DMS153 (cell line): Measurements from ENCODE around the gene TOPAZ1.

ENCODE experiments used
- DNase-seq: peaks from one replicate; lab custom pipeline; 2025; lab: John Stamatoyannopoulos, UW

Gene TOPAZ1

DNA sequence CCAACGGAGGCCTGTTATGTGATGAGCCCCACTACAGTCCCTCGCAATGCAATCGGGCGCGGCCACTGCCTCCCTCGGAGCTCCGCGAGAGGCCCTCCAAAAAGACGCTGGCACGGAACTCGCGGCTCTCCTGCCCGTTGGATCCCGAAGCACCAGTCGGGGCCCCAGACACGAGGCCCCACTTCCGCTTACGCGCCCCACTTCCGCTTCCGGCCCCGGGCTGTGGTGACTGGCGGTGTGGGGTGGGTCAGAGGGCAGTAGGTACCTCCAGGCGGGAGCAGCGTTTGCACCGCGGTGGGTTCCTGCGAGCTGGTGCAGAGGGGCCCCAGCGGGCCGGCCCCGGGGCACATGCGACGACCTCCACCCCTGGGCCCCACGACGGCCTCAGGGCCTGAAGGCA is at the start of gene TOPAZ1:
TOPAZ1 (plus strand) TSS at position 181 of the 400 bp plus-strand sequence; CDS start at position 349, 168 bp downstream.
- no peak for DNase-seq

DNA sequence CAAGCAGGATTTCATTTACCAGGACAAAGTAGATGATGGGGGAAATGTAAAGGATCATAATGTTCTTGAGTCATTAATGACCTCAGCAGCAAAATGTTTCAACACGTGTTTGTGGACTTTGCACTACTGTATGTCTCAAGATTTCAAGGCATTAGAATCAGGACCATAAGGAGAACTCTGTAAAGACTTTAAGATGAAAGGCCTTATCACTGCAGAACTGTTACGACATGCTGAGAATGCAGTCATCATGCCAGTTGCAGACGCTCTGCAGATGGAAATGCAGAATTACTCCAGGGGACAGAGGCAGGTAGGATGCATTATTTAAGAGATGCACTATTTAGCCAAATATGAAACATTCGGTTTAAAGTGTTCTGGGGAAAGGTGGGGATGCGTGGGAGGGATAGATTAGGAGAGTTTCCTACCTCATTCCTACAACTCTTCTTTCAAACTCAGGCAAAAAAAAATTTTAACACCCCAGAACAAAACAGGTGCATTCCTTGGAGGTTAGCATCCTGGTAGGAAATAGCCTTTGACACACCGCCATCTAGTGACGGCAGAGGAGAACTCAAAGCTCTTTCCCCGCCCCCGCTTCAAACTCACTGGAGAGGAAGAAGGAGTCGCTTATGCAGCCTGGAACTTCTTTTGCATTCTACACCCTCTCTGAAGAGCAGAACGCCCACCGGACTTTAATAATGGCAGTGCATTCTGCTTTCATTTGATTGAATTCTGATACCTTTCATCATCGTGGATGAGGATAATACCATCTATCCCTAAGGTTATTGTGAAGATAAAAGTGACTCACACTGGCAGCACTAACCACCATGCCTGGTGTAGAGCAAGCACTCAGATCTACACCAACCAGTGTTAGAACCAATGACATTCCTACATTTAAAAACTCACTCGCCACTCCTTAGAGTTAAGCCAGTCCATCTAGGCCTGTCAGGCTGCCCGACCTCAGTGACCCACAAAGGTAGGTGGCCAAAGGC is 43.1 kb upstream of the TOPAZ1 start:
- no peak for DNase-seq

DNA sequence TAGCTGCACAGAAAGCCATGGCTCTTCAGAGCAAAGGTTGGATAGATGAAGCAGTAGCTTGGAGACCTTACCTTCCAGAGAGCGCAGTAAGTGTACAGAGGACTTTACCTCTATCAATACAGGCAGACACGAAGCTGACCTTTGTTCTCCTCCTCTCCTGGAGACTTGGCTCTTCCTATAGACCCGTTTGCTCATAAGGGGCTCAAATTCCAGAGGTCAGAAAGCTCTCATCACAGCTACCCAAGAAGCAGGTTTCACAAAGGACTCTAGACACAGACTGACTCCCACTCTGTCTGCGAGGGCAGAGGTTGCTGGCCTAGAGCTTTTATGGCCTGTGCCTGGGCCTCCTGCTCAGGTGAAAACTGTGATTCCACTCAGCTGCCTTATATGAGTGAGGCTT is 35.4 kb upstream of the TOPAZ1 start:
- no peak for DNase-seq

DNA sequence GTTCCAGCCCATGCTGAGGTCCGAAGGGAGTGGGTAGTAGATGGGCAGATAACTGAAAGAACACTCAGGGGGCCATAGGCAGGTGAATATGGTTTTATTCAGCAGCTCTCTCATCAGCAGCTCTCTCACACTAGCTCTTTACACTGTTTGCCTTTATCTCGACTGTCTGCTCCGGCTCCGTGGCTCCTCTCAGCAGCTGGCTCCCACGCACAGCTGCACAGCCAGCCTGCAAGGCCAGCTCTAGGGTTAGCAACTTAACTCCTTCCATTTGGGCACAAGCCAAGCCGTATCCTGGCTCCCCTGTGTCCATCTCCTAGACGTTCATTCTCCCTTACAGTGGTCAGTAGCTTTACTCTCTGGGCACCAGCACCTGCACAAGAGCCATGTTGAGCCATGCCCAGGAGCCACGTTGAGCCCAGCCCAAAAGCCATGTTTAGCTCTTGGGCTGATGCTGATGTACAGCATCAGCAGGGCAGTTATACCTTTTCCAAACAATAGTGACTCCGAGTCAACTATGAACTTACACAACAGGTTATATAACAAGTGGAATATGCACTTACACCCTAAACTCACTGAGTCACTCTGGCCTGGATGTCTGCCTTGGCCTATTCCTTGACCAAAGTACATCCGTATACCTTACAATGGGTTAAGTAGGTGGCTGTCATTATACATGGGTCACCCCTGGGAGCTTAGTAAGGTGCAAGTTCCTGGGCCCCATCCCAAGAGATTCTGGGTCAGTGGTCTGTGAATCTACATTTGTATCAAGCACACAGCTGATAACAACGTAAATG is 34.6 kb upstream of the TOPAZ1 start:
- DNase-seq = no peak

DNA sequence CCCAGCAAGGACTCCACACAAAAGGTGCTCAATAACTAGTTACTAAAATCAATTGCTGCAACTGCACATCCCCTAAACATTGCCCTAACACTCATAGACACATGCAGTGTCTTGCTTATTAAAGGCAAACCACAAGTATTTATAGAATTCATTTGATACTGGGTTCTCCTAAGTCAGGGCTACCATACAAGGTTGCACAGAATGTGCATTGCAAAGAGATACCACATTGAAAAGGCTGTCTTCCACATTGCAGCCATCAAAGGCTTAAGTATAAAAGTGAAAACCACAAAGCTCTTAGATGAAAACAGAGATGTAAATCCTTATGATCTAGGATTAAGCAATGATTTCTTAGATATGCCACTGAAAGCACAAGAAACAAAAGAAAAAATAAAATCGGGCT is 33.6 kb upstream of the TOPAZ1 start:
- DNase-seq = no peak

DNA sequence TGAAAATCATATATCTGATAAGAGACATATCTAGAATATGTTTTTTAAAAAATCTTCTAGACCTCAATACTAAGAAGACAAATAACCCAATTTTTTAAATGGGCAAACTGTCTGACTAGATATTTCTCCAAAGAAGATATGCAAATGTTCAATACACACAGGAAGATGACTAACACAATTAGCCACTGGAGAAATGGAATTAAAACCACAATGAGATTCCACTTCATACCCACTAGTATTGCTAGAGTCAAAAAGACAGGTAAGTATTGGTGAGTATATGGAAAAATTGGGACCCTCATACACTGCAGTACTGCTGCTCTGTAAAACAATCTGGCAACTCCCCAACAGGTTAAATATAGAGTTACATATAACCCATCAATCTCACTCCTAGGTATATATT is 33.1 kb upstream of the TOPAZ1 start:
- no peak for DNase-seq

DNA sequence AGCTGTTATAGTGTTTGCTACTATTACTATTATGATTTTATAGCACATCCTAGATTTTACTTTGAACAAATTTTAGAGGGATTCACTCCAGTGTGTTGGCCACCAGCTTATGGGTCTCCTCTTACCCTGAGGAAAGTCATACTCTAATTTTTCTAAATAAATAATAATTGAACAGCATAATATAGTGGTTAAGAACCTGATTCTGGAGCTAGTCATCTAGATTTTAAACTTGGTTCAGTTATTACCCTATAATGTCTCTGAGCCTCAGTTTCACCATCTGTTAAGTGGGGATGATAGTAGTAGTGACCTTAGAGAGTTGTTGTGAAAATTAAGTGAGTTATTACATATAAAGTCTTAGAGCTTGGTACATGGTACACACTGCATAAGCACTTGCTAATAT is 30.7 kb upstream of the TOPAZ1 start:
- no peak for DNase-seq

DNA sequence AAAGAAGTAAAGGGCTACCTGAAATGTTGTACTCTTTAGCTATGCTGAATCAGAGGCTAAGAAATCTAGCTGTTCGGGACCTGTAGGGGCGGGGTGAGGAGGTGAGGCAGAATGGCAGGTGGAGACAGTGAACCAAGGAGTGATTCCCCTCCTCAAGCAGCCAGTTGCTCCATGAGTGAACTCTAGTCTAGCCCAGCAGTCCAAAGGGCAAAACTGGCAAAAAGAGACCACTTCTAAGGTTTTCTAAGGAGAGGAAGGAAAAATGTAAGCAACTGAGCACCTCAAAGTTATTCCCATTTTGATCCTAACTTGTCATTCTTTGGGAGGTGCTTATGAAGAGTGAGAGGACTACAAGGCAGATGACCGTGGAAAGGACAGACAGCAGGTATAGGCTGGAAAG is 19.3 kb upstream of the TOPAZ1 start:
- no peak for DNase-seq

DNA sequence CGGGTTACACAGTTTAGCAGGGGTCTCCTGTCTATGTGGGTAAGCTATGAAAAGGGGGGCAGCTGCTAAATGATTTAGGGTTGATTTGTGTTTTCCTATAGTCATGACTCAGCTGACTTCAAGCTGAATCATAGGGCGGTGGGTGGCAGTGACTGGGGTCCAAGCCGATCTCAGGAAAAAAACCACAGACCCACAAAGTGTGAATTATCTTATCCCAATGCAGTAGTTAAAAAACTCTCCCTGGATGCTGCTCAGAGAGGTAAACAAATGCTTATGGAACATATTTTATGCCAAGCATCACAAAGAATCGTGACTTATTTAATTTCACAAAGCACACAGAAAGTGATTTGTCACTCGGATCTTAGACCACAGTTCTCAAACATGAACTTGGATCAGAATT is 18.4 kb upstream of the TOPAZ1 start:
- no peak for DNase-seq

DNA sequence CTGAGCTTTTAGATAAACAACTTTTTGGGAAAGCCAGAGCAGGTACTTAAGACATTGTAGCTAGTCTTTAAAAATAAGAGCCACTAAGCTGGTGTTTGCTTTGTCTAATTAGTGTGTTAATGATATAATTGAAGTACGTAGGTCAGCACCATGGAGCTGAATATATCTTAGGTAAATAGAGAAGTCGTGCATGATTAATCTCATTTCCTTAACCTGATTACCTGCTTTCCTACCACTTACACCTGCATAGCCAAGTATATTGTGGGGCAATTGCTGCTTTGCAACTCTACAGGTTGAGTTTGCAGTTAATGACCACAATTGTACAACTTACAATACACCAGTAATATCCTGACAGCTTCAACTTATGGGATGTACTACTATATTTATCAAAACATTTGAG is 17.6 kb upstream of the TOPAZ1 start:
- DNase-seq = no peak

DNA sequence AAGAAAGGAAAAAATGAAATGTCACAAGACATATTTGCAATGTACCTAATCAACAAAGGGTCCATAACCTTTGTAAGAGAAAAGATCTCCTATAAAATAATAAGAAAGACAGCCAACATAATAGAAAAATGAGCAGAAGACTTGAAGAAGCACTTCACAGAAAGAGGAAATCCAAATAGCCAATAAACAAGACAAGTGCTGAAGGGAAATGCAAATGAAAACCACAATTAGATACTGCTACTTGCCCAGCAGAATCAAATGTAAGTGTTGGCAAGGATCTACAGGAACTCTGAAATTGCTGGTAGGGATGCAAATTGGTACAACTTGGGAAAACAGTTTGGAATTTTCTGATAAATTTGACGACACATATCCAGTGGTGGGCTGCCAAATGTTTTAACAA is 15.1 kb upstream of the TOPAZ1 start:
- DNase-seq = no peak

DNA sequence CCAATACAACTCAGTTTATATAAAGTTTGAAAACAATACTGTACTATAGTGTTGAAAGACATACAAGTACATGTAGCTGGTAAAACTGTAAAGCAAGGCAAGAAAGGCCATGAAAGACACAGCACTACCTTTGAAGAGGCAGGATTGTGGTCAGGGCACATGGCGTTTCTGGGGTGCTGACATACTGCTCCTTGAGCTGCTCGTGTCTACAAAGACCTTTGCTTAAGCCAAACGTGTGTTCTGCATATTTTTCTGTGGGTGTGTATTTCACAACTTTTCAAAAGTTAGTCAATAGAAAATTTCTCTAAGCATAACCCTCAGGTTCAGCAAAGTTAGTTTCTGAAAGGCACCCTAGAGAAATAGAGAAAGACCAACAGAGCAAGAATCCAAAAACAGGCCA is 14.1 kb upstream of the TOPAZ1 start:
- DNase-seq = no peak

DNA sequence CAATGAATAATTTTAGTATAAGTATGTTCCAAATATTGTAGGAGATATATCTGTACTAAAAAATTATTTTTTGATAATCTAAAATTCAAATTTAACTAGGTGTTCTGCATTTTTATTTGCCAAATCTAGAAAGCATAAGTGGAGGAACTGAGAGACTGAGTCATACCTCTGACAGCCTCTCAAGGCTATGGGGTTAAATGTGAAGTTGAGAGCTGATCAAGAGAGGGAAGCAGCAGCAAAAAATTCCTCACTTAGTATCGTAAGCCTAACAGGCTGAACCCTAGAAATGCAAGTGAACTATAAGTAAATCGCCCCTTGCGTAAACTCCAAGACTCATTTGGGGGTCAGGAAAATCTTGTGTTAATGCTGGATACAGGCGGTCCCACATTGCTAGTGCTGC is 12.8 kb upstream of the TOPAZ1 start:
- DNase-seq = no peak

DNA sequence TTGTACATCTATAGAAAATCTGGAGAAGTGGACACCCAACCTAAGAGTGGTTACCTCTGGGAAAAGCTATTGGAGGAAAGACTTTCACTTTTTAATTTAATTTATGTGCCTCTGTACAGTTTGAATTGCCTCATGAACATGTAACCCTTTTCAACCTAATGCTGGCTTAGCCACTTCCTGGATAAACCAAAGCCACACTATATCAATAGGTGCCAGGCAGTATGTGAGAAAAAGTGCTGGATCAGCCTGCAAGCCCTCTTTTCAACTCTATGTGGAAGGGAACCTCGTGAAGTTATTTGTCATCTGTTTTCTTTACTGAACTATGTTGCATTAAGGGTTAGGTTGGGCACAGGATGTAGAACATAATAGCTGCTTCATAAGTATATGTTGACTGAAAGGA is 9.3 kb upstream of the TOPAZ1 start:
- no peak for DNase-seq

DNA sequence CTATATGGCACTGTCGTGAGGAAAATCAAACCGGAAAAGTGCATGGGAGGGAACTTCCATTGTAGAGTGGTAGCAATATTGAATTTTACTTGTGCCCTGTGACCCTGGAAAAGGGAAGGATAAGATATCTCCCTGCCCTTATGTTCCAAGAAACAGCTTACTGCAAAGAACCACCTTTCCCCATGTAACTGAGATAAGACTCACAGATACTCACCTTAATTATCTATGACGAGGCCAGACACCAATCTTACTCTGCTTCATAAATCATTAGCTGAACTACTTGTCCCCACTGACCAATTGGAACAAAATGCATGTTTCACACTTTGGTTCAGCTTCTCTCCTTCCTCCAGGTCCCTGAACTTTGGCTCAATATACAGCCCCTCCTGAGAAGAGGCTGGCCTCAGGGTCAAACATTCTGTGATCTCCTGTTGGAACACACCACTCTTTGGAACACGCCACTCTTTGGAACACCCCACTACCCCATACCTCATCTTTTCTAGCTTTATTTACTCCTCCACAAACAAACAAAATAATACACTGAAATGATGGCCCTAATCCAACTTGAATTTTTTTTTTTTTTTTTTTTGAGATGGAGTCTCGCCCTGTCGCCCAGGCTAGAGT is 6.9 kb upstream of the TOPAZ1 start:
- no peak for DNase-seq

DNA sequence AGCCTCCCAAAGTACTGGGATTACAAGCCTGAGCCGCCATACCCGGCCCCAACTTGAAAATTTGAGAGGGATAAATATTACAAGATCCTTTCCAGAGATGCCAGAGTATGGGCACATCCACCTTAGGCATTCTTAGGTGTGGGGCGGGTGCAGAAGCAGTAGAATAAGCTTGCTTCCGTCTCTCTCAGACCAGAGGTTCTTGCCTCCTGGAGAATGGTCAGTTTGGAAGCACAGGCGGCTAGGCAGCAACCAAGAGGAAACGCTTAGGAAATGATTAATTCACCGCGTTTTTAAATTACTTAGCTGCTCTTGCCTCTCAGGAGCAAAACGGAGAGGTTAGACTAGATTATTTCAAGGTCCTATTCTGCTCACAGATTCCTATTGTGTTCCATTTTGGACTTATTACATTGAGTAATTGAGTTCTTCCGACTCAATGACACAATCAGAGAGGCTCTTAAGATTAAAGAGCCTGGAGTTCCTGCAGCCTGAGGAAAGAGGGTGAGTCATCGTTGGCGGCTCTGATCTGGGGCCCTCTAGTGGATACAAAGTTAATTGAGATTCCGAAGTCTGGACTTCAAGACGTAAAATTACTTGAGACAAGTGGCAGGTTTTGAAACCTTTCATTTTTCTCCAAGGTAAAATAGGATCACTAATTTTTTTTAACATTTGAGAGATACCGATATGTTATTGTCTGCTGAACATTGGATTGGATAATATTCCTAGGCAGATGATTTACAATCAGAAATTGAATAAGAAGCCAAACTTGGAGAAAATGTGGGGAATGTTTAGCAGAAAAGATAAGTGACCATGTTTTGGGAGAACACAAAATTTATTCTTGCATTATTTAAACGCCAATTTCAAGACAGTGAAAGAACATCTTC is 5.8 kb upstream of the TOPAZ1 start:
- DNase-seq = peak; percentile 14

DNA sequence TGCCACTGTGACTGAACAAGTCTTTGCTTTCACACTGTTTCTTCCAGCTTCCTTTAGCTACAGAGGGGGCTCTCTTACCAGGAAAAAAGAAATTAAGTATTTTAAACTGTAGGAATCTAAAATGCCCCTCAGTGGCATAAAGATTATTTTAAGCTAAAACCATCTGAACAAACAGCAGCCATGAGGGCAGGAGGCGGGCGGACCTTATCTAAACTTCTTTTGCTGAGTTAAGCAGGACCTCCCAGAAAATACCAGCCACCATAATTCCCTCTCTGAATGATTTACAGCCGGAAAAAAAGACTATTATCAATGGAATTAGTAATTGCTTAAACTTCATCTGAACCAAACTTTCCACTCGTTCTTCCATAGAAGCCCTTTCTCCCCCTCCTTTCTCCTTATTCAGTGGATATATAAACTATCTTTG is 5.2 kb upstream of the TOPAZ1 start:
- DNase-seq = no peak

DNA sequence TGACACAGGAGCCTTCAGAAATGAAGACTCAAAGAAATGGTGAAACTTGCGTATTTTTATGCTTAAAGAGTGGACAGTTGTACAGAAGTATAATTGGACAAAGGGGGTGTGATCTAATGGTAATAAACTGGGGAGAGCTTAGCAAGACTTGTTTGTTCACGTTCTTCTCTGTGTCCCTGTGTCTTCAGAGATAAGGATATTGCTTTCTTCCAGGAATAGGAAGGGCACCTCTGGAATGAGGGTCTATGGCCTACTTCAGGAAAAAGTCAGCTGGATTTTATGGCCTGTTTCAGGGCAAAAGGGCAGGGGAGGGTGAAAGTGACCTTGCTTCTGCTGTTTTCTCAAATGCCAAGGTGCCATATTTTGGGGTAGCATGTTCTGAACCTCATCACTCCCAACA is 4.5 kb upstream of the TOPAZ1 start:
- no peak for DNase-seq

DNA sequence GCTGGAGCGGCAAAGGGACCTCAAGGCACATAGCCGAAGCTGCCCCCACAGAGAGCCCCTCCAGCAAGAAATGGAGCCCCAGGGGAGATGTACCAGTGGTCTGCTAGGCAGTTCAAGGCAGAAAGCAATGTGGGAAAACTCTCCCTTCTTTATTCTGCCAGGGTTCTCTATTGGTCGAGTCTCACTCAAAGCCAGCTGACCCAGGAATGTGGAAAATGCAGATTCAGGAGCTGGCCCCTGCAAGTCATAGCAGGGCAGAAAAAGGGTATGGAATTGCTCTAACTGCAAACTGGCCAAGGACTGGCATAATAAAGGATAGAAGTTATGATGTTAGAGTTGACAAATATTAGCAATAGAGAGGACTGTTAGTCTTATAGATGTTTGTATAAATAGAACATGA is 4.0 kb upstream of the TOPAZ1 start:
- DNase-seq = no peak

DNA sequence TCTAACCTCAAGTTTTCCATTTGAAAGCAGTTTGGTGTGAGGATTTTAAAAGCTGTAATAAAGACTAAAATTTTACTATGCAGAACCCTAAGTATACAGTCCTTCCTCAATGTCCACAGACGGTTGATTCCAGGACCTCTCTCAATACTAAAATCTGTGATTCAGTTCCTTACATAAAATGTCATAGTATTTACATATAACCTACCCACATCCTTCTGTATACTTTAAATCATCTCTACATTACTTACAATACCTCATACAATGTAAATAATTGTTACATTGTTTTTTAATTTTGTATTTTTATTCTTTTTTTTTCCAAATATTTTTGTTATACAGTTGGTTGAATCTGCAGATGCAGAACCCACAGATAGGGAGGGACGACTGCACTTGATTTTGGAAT is 2.8 kb upstream of the TOPAZ1 start:
- no peak for DNase-seq

DNA sequence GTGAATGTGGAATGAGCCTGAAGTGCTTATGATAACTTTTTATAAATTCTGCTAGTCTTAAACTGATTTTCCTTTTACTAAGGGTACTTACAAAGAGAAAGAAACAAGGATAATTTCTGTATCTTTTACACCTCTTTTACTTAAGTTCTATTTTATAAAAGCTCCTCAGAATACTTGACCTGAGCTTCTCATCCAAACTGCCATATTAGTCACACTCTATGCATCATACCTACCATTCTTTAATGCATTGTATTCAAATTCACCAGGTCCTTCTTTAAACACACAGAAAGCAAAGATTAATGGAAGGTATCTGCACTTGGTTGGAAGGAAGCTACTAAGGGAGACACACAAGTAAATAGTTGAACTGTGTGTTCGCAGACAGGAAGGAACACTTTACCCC is 1.6 kb upstream of the TOPAZ1 start:
- DNase-seq = no peak

DNA sequence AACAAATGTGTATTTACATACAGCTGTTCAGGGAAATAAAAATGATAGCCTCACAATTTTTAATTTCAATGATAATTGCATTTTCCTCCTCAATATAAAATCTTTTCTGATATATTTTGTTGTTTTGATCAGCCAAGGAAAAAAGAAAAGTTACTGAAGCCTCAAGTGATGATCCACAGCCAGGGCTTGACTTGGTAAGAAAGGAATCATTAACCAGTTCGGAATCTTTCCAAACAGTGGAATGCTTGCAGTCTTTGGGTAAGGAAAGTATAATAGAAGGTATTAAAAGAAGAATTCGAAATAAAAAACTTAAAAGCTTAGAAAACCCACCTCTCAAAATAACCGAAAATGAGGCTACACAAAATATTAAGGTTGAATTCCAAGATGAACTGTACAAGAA is 1.0 kb downstream of the TOPAZ1 start:
- DNase-seq = no peak
